GM12801 (cell line): ENCODE measurements around the gene TMEM31.

Experiments
- CTCF ChIP-seq: IDR thresholded peaks from one replicate; pipeline ENCODE4 v1.5.1; 2011; ENCODE audit warnings: control low read depth; ENCODE audit not compliant: insufficient read length; ENCODE audit errors: extremely low read depth

Gene TMEM31

GRCh38 chrX:103741879-103742278 is 31.2 kb downstream of the TMEM31 start:
- no peak for TF ChIP-seq CTCF

GRCh38 chrX:103742339-103742738 is 31.6 kb downstream of the TMEM31 start:
- no peak for TF ChIP-seq CTCF

- TF ChIP-seq CTCF: no peak
Observed at GRCh38 chrX:103747163-103747562, 36.5 kb downstream of the TMEM31 start.

- TF ChIP-seq CTCF: no peak
Observed at GRCh38 chrX:103754401-103754800, 43.7 kb downstream of the TMEM31 start.

GRCh38 chrX:103756736-103757135 is 46.0 kb downstream of the TMEM31 start:
- TF ChIP-seq CTCF: no peak

GRCh38 chrX:103758555-103758954 is 47.8 kb downstream of the TMEM31 start:
- no peak for TF ChIP-seq CTCF
